NCI-H146 (cell line): Measurements from ENCODE around the gene CD40.
A peak's percentile ranks its signal among the peaks of the same experiment; 100 is the strongest.

Experiments used
- DNase-seq: peaks from one replicate; lab custom pipeline; 2025; lab: John Stamatoyannopoulos, UW

The CD40 gene

GRCh38 chr20:46123482-46124245 is 5.5 kb downstream of the CD40 start:
- no peak for DNase-seq

GRCh38 chr20:46126440-46127056 is 8.4 kb downstream of the CD40 start:
- DNase-seq, result no peak

- DNase-seq, result no peak
Observed at GRCh38 chr20:46127396-46128010, 9.4 kb downstream of the CD40 start.

- DNase-seq, result peak; percentile 48
Observed at GRCh38 chr20:46128310-46129151, 10.4 kb downstream of the CD40 start.

GRCh38 chr20:46129955-46130481 is 11.9 kb downstream of the CD40 start:
- no peak for DNase-seq

GRCh38 chr20:46130534-46130933 is 12.4 kb downstream of the CD40 start:
- DNase-seq, result peak; percentile 47

- DNase-seq, result no peak
Observed at GRCh38 chr20:46131396-46131795, 13.3 kb downstream of the CD40 start.

GRCh38 chr20:46132705-46133120 is 14.6 kb downstream of the CD40 start:
- DNase-seq, result peak; percentile 72

- no peak for DNase-seq
Observed at GRCh38 chr20:46133886-46134654, 16.0 kb downstream of the CD40 start.

- DNase-seq, result no peak
Observed at GRCh38 chr20:46134716-46135115, 16.6 kb downstream of the CD40 start.

- DNase-seq, result peak; percentile 46
Observed at GRCh38 chr20:46135856-46136633, 17.9 kb downstream of the CD40 start.

GRCh38 chr20:46137816-46138215 is 19.7 kb downstream of the CD40 start:
- DNase-seq, result no peak

GRCh38 chr20:46139266-46139889 is 21.3 kb downstream of the CD40 start:
- no peak for DNase-seq

- DNase-seq, result peak; percentile 97
Observed at GRCh38 chr20:46139908-46140482, 21.9 kb downstream of the CD40 start.

- no peak for DNase-seq
Observed at GRCh38 chr20:46142124-46142523, 24.0 kb downstream of the CD40 start.

- DNase-seq, result no peak
Observed at GRCh38 chr20:46144432-46145025, 26.4 kb downstream of the CD40 start.

GRCh38 chr20:46145713-46146112 is 27.6 kb downstream of the CD40 start:
- DNase-seq, result peak; percentile 81

GRCh38 chr20:46148313-46149208 is 30.4 kb downstream of the CD40 start:
- no peak for DNase-seq
